H1 (cell line): ENCODE measurements around the gene RFX5. TPM values are rescaled to one million over a fixed set of nuclear protein-coding genes. Genes with fewer than 3 reads are reported as not detected.

Experiments used
- CTCF ChIA-PET: fragments of 300-600 bp; sonication (Branson Sonifier 250); formaldehyde crosslinking; loops from one replicate; lab custom pipeline; 2021; ENCODE audit not compliant: partially characterized antibody; lab: Charles Lee
- POLR2A ChIA-PET: fragments of 300-600 bp; sonication (Branson Sonifier 250); formaldehyde crosslinking; loops from one replicate; lab custom pipeline; 2021; ENCODE audit warnings: inconsistent platforms; ENCODE audit not compliant: partially characterized antibody; lab: Charles Lee
- DNase-seq, 2 experiments: peaks; one replicate each; pipeline versions ENCODE4 v3.0.0 to v3.0.0-alpha.2; 2010 to 2022; ENCODE audit warnings: low spot score in 2 of 2, low read depth in 1 of 2, mixed read lengths in 1 of 2
- FAIRE-seq: peaks from 2 replicates; lab custom pipeline; 2011; peaks lifted over from hg19 to GRCh38; lab: Jason Lieb, UNC
- H2AFZ ChIP-seq: 2 replicates; pipeline ENCODE4 v1.8.1; 2012; ENCODE audit warnings: low read length, inconsistent platforms
- H2AK5ac ChIP-seq: 2 replicates; pipeline ENCODE4 v1.6.1; 2013; ENCODE audit warnings: low read depth, low read length
- H2BK120ac ChIP-seq: replicated peaks from 2 replicates; pipeline ENCODE3; 2013; ENCODE audit warnings: low read depth, low read length, inconsistent platforms
- H2BK12ac ChIP-seq: 2 replicates; pipeline ENCODE4 v1.6.1; 2013; ENCODE audit warnings: low read depth, low read length
- H2BK15ac ChIP-seq: 2 replicates; pipeline ENCODE4 v1.6.1; 2013; ENCODE audit warnings: low read length
- H2BK20ac ChIP-seq: 2 replicates; pipeline ENCODE4 v1.6.1; 2013; ENCODE audit warnings: low read length
- H2BK5ac ChIP-seq: 2 replicates; pipeline ENCODE4 v1.6.1; 2013; ENCODE audit warnings: low read depth, low read length
- H3K14ac ChIP-seq: 2 replicates; pipeline ENCODE4 v1.6.1; 2013; ENCODE audit warnings: inconsistent platforms; ENCODE audit not compliant: insufficient read length
- H3K18ac ChIP-seq: 2 replicates; pipeline ENCODE4 v1.6.1; 2013; ENCODE audit warnings: low read length; ENCODE audit errors: extremely low read depth
- H3K23ac ChIP-seq: 2 replicates; pipeline ENCODE4 v1.6.1; 2013; ENCODE audit warnings: inconsistent platforms; ENCODE audit not compliant: insufficient read length
- H3K23me2 ChIP-seq: 2 replicates; pipeline ENCODE4 v1.6.1; 2013; ENCODE audit warnings: low read depth, low read length
- H3K27ac ChIP-seq: 2 replicates; pipeline ENCODE4 v1.6.1; 2011; ENCODE audit warnings: low read depth, low read length, inconsistent platforms
- H3K27me3 ChIP-seq, 4 experiments: replicated peaks in 1 of 4; 1 replicate in 1 of 4; 2 replicates in 3 of 4; pipeline versions ENCODE4 v1.6.1 to v1.8.1; 2011 to 2013; ENCODE audit warnings: low read length in 3 of 4, mild to moderate bottlenecking in 3 of 4, inconsistent platforms in 2 of 4, mixed read lengths in 2 of 4, moderate library complexity in 1 of 4; ENCODE audit not compliant: control insufficient read depth in 3 of 4, insufficient read depth in 3 of 4; ENCODE audit errors: extremely low read depth in 1 of 4
- H3K36me3 ChIP-seq, 4 experiments: 2 replicates each; pipeline versions ENCODE4 v1.6.1 to v1.8.1; 2011 to 2013; ENCODE audit warnings: mild to moderate bottlenecking in 4 of 4, low read length in 3 of 4, moderate library complexity in 2 of 4, control low read depth in 1 of 4, inconsistent platforms in 1 of 4; ENCODE audit not compliant: insufficient read depth in 4 of 4, control insufficient read depth in 2 of 4
- H3K4ac ChIP-seq: replicated peaks from 2 replicates; pipeline ENCODE3; 2013; ENCODE audit warnings: low read length, low read depth, mixed read lengths, inconsistent platforms; ENCODE audit not compliant: insufficient read length
- H3K4me1 ChIP-seq, 4 experiments: replicated peaks in 1 of 4; 1 replicate in 1 of 4; 2 replicates in 3 of 4; pipeline versions ENCODE4 v1.6.1 to v1.8.1; 2011 to 2013; ENCODE audit warnings: low read length in 3 of 4, inconsistent platforms in 2 of 4, mixed read lengths in 1 of 4; ENCODE audit not compliant: insufficient read depth in 4 of 4, control insufficient read depth in 3 of 4
- H3K4me2 ChIP-seq, 2 experiments: 2 replicates each; pipeline versions ENCODE4 v1.6.1 to v1.8.1; 2011 to 2013; ENCODE audit warnings: low read depth in 2 of 2, low read length in 2 of 2, control low read depth in 1 of 2, inconsistent platforms in 1 of 2, mild to moderate bottlenecking in 1 of 2; ENCODE audit not compliant: insufficient read depth in 1 of 2
- H3K4me3 ChIP-seq, 4 experiments: fragments of 200-600, 300-600 bp in 1 of 4; sonication (generic), shearing (Covaris generic), sonication (Bioruptor Twin) in 1 of 4; 2 replicates each; pipeline versions ENCODE4 v1.5.1 to v1.8.1; 2011 to 2016; ENCODE audit warnings: low read length in 4 of 4, low read depth in 3 of 4, control low read depth in 2 of 4, inconsistent platforms in 2 of 4, mild to moderate bottlenecking in 2 of 4, mixed read lengths in 1 of 4, moderate library complexity in 1 of 4; ENCODE audit not compliant: insufficient read depth in 2 of 4; ENCODE audit errors: extremely low read depth in 1 of 4
- H3K56ac ChIP-seq: replicated peaks from 2 replicates; pipeline ENCODE3; 2013; ENCODE audit warnings: low read depth, mild to moderate bottlenecking, mixed read lengths, low read length, inconsistent platforms; ENCODE audit not compliant: insufficient read length
- H3K79me1 ChIP-seq: 2 replicates; pipeline ENCODE4 v1.6.1; 2013; ENCODE audit warnings: low read depth, low read length, control low read depth
- H3K79me2 ChIP-seq, 2 experiments: 2 replicates each; pipeline versions ENCODE4 v1.6.1 to v1.8.1; 2012 to 2013; ENCODE audit warnings: low read length in 2 of 2, mild to moderate bottlenecking in 2 of 2, inconsistent platforms in 1 of 2; ENCODE audit not compliant: insufficient read depth in 2 of 2, control insufficient read depth in 1 of 2
- H3K9ac ChIP-seq, 4 experiments: replicated peaks in 1 of 4; 1 replicate in 1 of 4; 2 replicates in 3 of 4; pipeline versions ENCODE4 v1.6.1 to v1.8.1; 2011 to 2013; ENCODE audit warnings: low read depth in 3 of 4, low read length in 3 of 4, control low read depth in 2 of 4, mild to moderate bottlenecking in 2 of 4, moderate library complexity in 2 of 4, inconsistent platforms in 1 of 4; ENCODE audit errors: extremely low read depth in 1 of 4
- H3K9me3 ChIP-seq, 2 experiments: 2 replicates each; pipeline versions ENCODE4 v1.6.1 to v1.8.1; 2012 to 2013; ENCODE audit warnings: mild to moderate bottlenecking in 2 of 2, moderate library complexity in 2 of 2, control low read depth in 1 of 2, inconsistent platforms in 1 of 2, low read depth in 1 of 2, low read length in 1 of 2, mixed read lengths in 1 of 2; ENCODE audit not compliant: insufficient read depth in 2 of 2
- H4K20me1 ChIP-seq, 2 experiments: replicated peaks in 1 of 2; 2 replicates each; pipeline versions ENCODE3 to v1.8.1; 2011 to 2013; ENCODE audit warnings: inconsistent platforms in 2 of 2, low read length in 2 of 2, mild to moderate bottlenecking in 1 of 2; ENCODE audit not compliant: insufficient read depth in 2 of 2, control insufficient read depth in 1 of 2
- H4K5ac ChIP-seq: 2 replicates; pipeline ENCODE4 v1.6.1; 2013; ENCODE audit warnings: low read length, low read depth, mixed read lengths, inconsistent platforms; ENCODE audit not compliant: insufficient read length
- H4K8ac ChIP-seq: 2 replicates; pipeline ENCODE4 v1.8.0; 2013; ENCODE audit warnings: mild to moderate bottlenecking, moderate library complexity, low read length, inconsistent platforms; ENCODE audit not compliant: insufficient read depth; ENCODE audit errors: extremely low read depth
- H4K91ac ChIP-seq: replicated peaks from 2 replicates; pipeline ENCODE3; 2013; ENCODE audit warnings: low read length, mixed read lengths, inconsistent platforms; ENCODE audit not compliant: insufficient read length
- BACH1 ChIP-seq: IDR thresholded peaks from 2 replicates; pipeline ENCODE4 v1.6.1; 2012; ENCODE audit warnings: low read length, improper control_type of control experiment
- BCL11A ChIP-seq, 2 experiments: IDR thresholded peaks; one replicate each; pipeline ENCODE4 v1.6.1; 2011; ENCODE audit warnings: low read depth in 2 of 2, low read length in 2 of 2, mild to moderate bottlenecking in 2 of 2
- CEBPB ChIP-seq: IDR thresholded peaks from 2 replicates; pipeline ENCODE4 v1.6.1; 2012; ENCODE audit warnings: low read depth, low read length
- CHD1 ChIP-seq: IDR thresholded peaks from 2 replicates; pipeline ENCODE4 v1.6.1; 2012; ENCODE audit warnings: low read depth, low read length, improper control_type of control experiment
- CREB1 ChIP-seq: IDR thresholded peaks from 2 replicates; pipeline ENCODE4 v1.6.1; 2012; ENCODE audit warnings: inconsistent platforms
- KDM5A ChIP-seq: fragments of 200-600 bp; IDR thresholded peaks from 2 replicates; pipeline ENCODE4 v1.7.1; 2012; ENCODE audit warnings: mild to moderate bottlenecking, low read length, inconsistent platforms, mixed read lengths
- PHF8 ChIP-seq: fragments of 200-600 bp; sonication (generic); conservative IDR thresholded peaks from 2 replicates; pipeline ENCODE4 v1.7.1; 2012; ENCODE audit warnings: low read depth, mild to moderate bottlenecking, inconsistent platforms, low read length, moderate library complexity
- POU5F1 ChIP-seq: IDR thresholded peaks from 2 replicates; pipeline ENCODE4 v1.6.1; 2011; ENCODE audit warnings: low read depth, mild to moderate bottlenecking, low read length, moderate library complexity
- RBBP5 ChIP-seq: IDR thresholded peaks from 2 replicates; pipeline ENCODE4 v1.7.1; 2012; ENCODE audit warnings: low read depth, mild to moderate bottlenecking, inconsistent platforms, low read length, moderate library complexity, borderline replicate concordance
- RXRA ChIP-seq: IDR thresholded peaks from 2 replicates; pipeline ENCODE4 v1.6.1; 2011; ENCODE audit warnings: low read depth, mild to moderate bottlenecking, low read length, moderate library complexity; ENCODE audit not compliant: insufficient read depth
- SP1 ChIP-seq: IDR thresholded peaks from 2 replicates; pipeline ENCODE4 v1.6.1; 2011; ENCODE audit warnings: low read depth, low read length
- SP4 ChIP-seq: IDR thresholded peaks from 2 replicates; pipeline ENCODE4 v1.6.1; 2012; ENCODE audit warnings: low read length, inconsistent platforms
- WGBS, 2 experiments: shearing (Covaris generic) in 1 of 2; methylation state at CpG; one replicate each; pipeline versions ENCODE4 v1.1.6 to v1.1.7; 2013 to 2015; ENCODE audit warnings: low lambda C conversion rate in 2 of 2, mixed read lengths in 2 of 2, inconsistent platforms in 1 of 2, low coverage in 1 of 2, missing lambda C conversion rate in 1 of 2; ENCODE audit not compliant: insufficient replicate concordance in 2 of 2, insufficient coverage in 1 of 2, insufficient read length in 1 of 2; ENCODE audit errors: extremely low coverage in 1 of 2, missing lambda C conversion rate in 1 of 2; 5-methylcytosine and 5-hydroxymethylcytosine counted together
- polyA plus RNA-seq, 7 experiments: library from polyadenylated mRNA; depleted of rRNA in 3 of 7; stranded (reverse) in 5 of 7; unstranded in 2 of 7; fragments of >200 nt in 5 of 7; fragments of 200-250 nt in 2 of 7; gene quantifications; 1 replicate in 5 of 7; 2 replicates in 1 of 7; 4 replicates in 1 of 7; pipeline versions ENCODE4 v1.2.1 to v1.2.3, GENCODE V29; 2011 to 2013; ENCODE audit warnings: missing spikeins in 2 of 7, mixed read lengths in 2 of 7
- total RNA-seq: library from RNA; stranded (reverse); fragmentation: NEBNext Ultra II Directional; extraction: Animal tissue kit (Norgen Biotek cat#: 25700); gene quantifications from 2 replicates; pipeline ENCODE4 v1.2.1, GENCODE V29; 2021
- TF ChIP-seq, protein P1 (sequence below): IDR thresholded peaks from 2 replicates; pipeline ENCODE4 v1.6.1; 2012; ENCODE audit warnings: inconsistent platforms
- TF ChIP-seq, protein P2 (sequence below): IDR thresholded peaks from 2 replicates; pipeline ENCODE4 v1.6.1; 2012; ENCODE audit warnings: low read length, inconsistent platforms

The RFX5 gene
- total and polyA plus RNA-seq, 2 of the 8 experiments (the other 6 are each of a cell fraction or from before 2014, with no cell fraction given), result 27.8 to 59.7 TPM

DNA sequence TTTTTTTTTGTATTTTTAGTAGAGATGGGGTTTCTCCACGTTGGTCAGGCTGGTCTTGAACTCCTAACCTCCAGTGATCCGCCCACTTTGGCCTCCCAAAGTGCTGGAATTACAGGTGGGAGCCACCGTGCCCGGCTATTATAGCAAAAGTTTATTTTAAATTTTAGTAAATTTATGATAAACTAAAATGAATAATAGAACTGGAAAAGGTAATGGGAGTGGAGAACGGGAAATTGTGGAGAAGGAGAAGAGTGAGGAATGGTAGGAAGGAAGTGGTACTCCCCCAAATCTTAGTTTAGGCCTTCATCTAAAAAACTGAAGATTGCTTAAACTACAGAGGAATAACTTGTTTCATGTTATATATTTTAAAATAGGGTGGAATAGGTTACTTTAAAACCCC lies 12.2 kb downstream of the RFX5 start:
- no peaks in the 10 kb centered on the region for H3K23me2 ChIP-seq
- H3K14ac ChIP-seq, result no peak overlapping the region
- no peak overlapping the region for H2BK20ac ChIP-seq
- no peaks in the 10 kb centered on the region for H3K27me3 ChIP-seq
- no peak overlapping the region for H4K5ac ChIP-seq
- H2AK5ac ChIP-seq, result no peak overlapping the region
- H3K79me1 ChIP-seq, result no peaks in the 10 kb centered on the region
- H3K79me2 ChIP-seq, result no peaks in the 10 kb centered on the region
- H3K4me1 ChIP-seq, result no peaks in the 10 kb centered on the region
- no peaks in the 10 kb centered on the region for H4K20me1 ChIP-seq
- H3K4ac ChIP-seq, result no peak overlapping the region
- no peak overlapping the region for H3K4me3 ChIP-seq
- H4K91ac ChIP-seq, result no peak overlapping the region
- H3K9ac ChIP-seq, result no peak overlapping the region
- no peak overlapping the region for H3K56ac ChIP-seq
- no peak overlapping the region for H2BK120ac ChIP-seq
- FAIRE-seq (no peak), DNase-seq (no peak)
- H2BK5ac ChIP-seq, result no peak overlapping the region
- H2BK15ac ChIP-seq, result no peak overlapping the region
- H4K8ac ChIP-seq, result no peak overlapping the region
- no peak overlapping the region for H3K4me2 ChIP-seq
- H2BK12ac ChIP-seq, result no peak overlapping the region
- no peaks in the 10 kb centered on the region for H3K36me3 ChIP-seq
- WGBS, 2 experiments, result 82 to 100% methylated on average over 1 to 5 of the region's 5 CpGs
- H3K27ac ChIP-seq, result no peak overlapping the region
- no peak overlapping the region for H3K18ac ChIP-seq
- H3K23ac ChIP-seq, result no peak overlapping the region
- H3K9me3 ChIP-seq, result no peaks in the 10 kb centered on the region
- no peak overlapping the region for H2AFZ ChIP-seq
- ChIA-PET CTCF (interaction anchor here (0.6 to 8.4 kb wide), 3 partner anchors 24 to 33 kb away, joined by 3 to 129 read pairs (median 11); no protein-coding TSS in a partner anchor), POLR2A (interaction anchor here (0.7 kb wide), 1 partner anchor 68 kb away, joined by 4 read pairs; no protein-coding TSS in a partner anchor)
- TF ChIP-seq SP1 (no peak), SP4 (no peak), CEBPB (no peak), PHF8 (no peak), POU5F1 (no peak), BACH1 (no peak), RBBP5 (no peak), CHD1 (no peak), CREB1 (no peak), BCL11A (IDR thresholded peaks at IDR 0.05; ENCODE audit: low read depth in 2 of 2, low read length in 2 of 2) (no peak), RXRA (no peak), KDM5A (no peak)
- TF ChIP-seq, protein P1, sequence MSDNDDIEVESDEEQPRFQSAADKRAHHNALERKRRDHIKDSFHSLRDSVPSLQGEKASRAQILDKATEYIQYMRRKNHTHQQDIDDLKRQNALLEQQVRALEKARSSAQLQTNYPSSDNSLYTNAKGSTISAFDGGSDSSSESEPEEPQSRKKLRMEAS, result no peak
- TF ChIP-seq, protein P2, sequence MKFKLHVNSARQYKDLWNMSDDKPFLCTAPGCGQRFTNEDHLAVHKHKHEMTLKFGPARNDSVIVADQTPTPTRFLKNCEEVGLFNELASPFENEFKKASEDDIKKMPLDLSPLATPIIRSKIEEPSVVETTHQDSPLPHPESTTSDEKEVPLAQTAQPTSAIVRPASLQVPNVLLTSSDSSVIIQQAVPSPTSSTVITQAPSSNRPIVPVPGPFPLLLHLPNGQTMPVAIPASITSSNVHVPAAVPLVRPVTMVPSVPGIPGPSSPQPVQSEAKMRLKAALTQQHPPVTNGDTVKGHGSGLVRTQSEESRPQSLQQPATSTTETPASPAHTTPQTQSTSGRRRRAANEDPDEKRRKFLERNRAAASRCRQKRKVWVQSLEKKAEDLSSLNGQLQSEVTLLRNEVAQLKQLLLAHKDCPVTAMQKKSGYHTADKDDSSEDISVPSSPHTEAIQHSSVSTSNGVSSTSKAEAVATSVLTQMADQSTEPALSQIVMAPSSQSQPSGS, result no peak
